HL-60 (cell line): ENCODE results near the gene OGG1.
A peak's percentile ranks its signal among the peaks of the same experiment; 100 is the strongest.

Source experiments
- DNase-seq, 2 experiments: peaks; one replicate each; pipeline ENCODE4 v3.0.0-alpha.2; 2010 to 2020; ENCODE audit warnings: low read depth in 1 of 2, low spot score in 1 of 2
- H3K27ac ChIP-seq: fragments of 250-450 bp; sonication (Bioruptor Pico); replicated peaks from 2 replicates; pipeline ENCODE4 v1.5.1; 2020; ENCODE audit warnings: mild to moderate bottlenecking, moderate library complexity
- H3K27me3 ChIP-seq: fragments of 250-450 bp; sonication (Bioruptor Pico); 2 replicates; pipeline ENCODE4 v1.5.1; 2021; ENCODE audit warnings: mild to moderate bottlenecking, moderate library complexity; ENCODE audit not compliant: insufficient read depth, poor library complexity, severe bottlenecking
- H3K4me3 ChIP-seq: replicated peaks from 2 replicates; pipeline ENCODE4 v1.5.1; 2011; ENCODE audit warnings: mild to moderate bottlenecking, control low read depth, low read length; ENCODE audit not compliant: insufficient read depth
- CTCF ChIP-seq: IDR thresholded peaks from one replicate; pipeline ENCODE4 v1.5.1; 2011; ENCODE audit warnings: low read length, control low read depth, inconsistent platforms; ENCODE audit not compliant: insufficient read depth
- GABPA ChIP-seq: IDR thresholded peaks from 2 replicates; pipeline ENCODE4 v1.6.1; 2012; ENCODE audit warnings: low read depth
- POLR2AphosphoS5 ChIP-seq: IDR thresholded peaks from 2 replicates; pipeline ENCODE4 v1.6.1; 2012; ENCODE audit warnings: low read depth
- REST ChIP-seq: IDR thresholded peaks from 2 replicates; pipeline ENCODE4 v1.6.1; 2012; ENCODE audit warnings: low read depth; ENCODE audit not compliant: insufficient replicate concordance
- SPI1 ChIP-seq: IDR thresholded peaks from 2 replicates; pipeline ENCODE4 v1.6.1; 2012; ENCODE audit warnings: low read depth, mild to moderate bottlenecking, borderline replicate concordance

Gene OGG1

GRCh38 chr3:9716801-9717555 is 32.8 kb upstream of the OGG1 start:
- Histone ChIP-seq H3K4me3 (no peak overlapping the region), H3K27ac (peak overlapping the region; percentile 68), H3K27me3 (no peaks in the 10 kb centered on the region)
- no peak for TF ChIP-seq POLR2AphosphoS5
- no peak for TF ChIP-seq SPI1
- no peak for TF ChIP-seq GABPA
- no peak for TF ChIP-seq CTCF
- TF ChIP-seq REST = no peak
- no peak for DNase-seq

GRCh38 chr3:9717563-9717962 is 32.2 kb upstream of the OGG1 start:
- Histone ChIP-seq H3K4me3 (no peak overlapping the region), H3K27me3 (no peaks in the 10 kb centered on the region), H3K27ac (no peak overlapping the region)
- DNase-seq = no peak
- TF ChIP-seq SPI1 = no peak
- no peak for TF ChIP-seq CTCF
- no peak for TF ChIP-seq POLR2AphosphoS5
- no peak for TF ChIP-seq REST
- TF ChIP-seq GABPA = no peak

GRCh38 chr3:9718118-9718517 is 31.6 kb upstream of the OGG1 start:
- TF ChIP-seq GABPA (no peak), REST (no peak), SPI1 (no peak)
- no peaks in the 10 kb centered on the region for H3K27me3 ChIP-seq
- H3K4me3 ChIP-seq = no peak overlapping the region
- no peak overlapping the region for H3K27ac ChIP-seq
- DNase-seq = no peak
